SK-N-MC (cell line): Measurements from ENCODE around the gene PPP1R1A.

Experiments
- EZH2 ChIP-seq: fragments of 200-600 bp; sonication (generic); IDR thresholded peaks from one replicate; pipeline ENCODE4 v1.6.1; 2017; ENCODE audit warnings: antibody characterized with exemption
- FOXP2 ChIP-seq: optimal IDR thresholded peaks from 2 replicates; pipeline ENCODE3; 2011; ENCODE audit warnings: mild to moderate bottlenecking, moderate library complexity; ENCODE audit not compliant: insufficient read depth; ENCODE audit errors: extremely low read length, control extremely low read depth
- POLR2AphosphoS5 ChIP-seq: IDR thresholded peaks from 2 replicates; pipeline ENCODE4 v1.6.1; 2012; ENCODE audit warnings: mild to moderate bottlenecking, low read depth, low read length, borderline replicate concordance

DNA sequence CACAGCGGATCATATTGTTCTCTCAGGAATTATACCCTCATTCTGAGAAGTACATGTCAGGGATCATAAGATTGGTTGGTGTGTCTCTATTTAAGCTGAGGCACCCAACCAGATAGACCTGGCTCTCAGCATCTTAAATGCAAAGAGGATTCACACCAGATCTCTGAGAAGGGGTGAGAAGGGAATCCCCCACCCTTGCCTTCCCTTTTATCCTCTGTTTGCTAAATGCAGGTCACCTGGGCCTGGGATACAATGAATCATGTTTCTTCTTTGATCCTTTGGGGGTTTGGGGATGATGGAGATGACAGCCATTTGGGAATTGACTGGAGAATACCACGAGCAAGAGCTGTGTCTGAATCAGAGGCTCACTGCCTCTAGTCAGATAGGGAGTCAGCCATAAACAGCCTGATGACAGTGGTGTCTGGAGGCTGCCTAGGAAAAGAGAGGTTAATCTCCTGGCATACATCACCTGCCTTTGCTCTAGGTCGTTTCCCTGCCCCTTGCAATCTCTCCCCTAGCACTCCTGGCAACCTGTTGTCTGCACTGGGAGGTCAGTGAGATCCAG lies 50.2 kb downstream of the PPP1R1A start:
- TF ChIP-seq POLR2AphosphoS5 (no peak), EZH2 (no peak), FOXP2 (no peak)
